GM23338 (cell line): ENCODE results near the gene MTMR3.

Experiments used
- POLR2AphosphoS5 ChIP-seq: IDR thresholded peaks from 2 replicates; pipeline ENCODE4 v1.6.1; 2016; ENCODE audit warnings: antibody characterized with exemption, low read depth
- TF ChIP-seq, protein P1 (sequence below), 2 experiments: fragments of 200-600 bp in 1 of 2; sonication (generic) in 1 of 2; conservative IDR thresholded peaks; 2 replicates each; pipeline versions ENCODE4 v1.5.1 to v1.6.1; 2016 to 2017; ENCODE audit warnings: antibody characterized with exemption in 2 of 2, low read depth in 2 of 2, mild to moderate bottlenecking in 2 of 2, moderate library complexity in 1 of 2

DNA sequence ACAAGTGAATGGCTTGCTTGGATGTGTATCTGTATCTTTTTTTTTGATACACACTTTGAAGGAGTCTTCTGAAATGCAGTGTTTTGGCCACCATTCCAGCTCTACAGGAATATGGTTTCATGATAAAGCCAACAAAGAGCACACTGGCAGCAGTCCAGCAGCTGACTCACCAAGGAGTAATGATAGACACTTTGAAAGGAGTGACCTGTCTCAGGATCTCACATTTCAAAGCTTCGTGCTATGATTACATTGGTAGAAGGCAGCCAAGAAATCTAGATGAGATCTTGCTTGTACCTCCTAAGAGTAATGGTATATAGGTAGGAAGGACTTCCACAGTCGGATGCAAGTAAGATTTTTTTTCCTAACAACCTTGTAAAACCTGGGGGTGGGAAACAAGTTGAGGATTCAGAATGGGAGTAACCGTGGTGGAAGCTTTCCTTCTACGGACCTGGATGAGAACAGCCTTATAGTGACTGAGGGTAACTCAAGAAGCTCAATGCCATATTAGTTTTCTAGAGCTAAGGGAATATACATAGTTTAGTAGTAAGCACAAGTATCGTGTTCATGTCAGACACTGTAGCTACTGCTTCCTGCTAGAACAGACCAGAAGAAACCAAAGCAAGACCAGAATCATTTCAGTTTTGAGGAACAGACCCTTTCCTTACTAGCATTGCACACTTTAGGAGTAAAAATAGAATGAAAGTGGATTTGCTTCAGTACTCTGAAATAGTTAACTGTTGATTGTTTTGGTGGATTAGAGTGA lies 25.0 kb downstream of the MTMR3 start:
- TF ChIP-seq, protein P1, sequence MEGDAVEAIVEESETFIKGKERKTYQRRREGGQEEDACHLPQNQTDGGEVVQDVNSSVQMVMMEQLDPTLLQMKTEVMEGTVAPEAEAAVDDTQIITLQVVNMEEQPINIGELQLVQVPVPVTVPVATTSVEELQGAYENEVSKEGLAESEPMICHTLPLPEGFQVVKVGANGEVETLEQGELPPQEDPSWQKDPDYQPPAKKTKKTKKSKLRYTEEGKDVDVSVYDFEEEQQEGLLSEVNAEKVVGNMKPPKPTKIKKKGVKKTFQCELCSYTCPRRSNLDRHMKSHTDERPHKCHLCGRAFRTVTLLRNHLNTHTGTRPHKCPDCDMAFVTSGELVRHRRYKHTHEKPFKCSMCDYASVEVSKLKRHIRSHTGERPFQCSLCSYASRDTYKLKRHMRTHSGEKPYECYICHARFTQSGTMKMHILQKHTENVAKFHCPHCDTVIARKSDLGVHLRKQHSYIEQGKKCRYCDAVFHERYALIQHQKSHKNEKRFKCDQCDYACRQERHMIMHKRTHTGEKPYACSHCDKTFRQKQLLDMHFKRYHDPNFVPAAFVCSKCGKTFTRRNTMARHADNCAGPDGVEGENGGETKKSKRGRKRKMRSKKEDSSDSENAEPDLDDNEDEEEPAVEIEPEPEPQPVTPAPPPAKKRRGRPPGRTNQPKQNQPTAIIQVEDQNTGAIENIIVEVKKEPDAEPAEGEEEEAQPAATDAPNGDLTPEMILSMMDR (conservative IDR thresholded peaks at IDR 0.05; ENCODE audit: low read depth in 2 of 2), result no peak
- TF ChIP-seq POLR2AphosphoS5, result no peak
